Testis (tissue), 2 donors: Measurements from ENCODE around the gene CMTM1.

Experiments used
- CTCF ChIP-seq, 3 experiments: fragments of 450-650 bp in 2 of 3; fragments of 200-600 bp in 1 of 3; sonication (generic) in 1 of 3; IDR thresholded peaks; one replicate each; pipeline ENCODE4 v1.5.1; 2016 to 2019; ENCODE audit warnings: antibody characterized with exemption in 3 of 3, mild to moderate bottlenecking in 2 of 3, moderate library complexity in 1 of 3
- POLR2A ChIP-seq: fragments of 450-650 bp; IDR thresholded peaks from one replicate; pipeline ENCODE4 v1.6.1; 2017; ENCODE audit warnings: antibody characterized with exemption, mild to moderate bottlenecking, moderate library complexity

GRCh38 chr16:66516808-66517585, 49.2 kb upstream of the CMTM1 start:
- TF ChIP-seq CTCF (IDR thresholded peaks at IDR 0.05) (no peak), POLR2A (no peak)
